ENCODE measurements around the gene MFSD11. TPM values are rescaled to one million over a fixed set of nuclear protein-coding genes. Genes with fewer than 3 reads are reported as not detected.
"Not testable (repeated sequence)": the region's sequence is repeated elsewhere in the genome, so short reads cannot be mapped to it uniquely, and the experiment has no call there.

Gene MFSD11
- polyA plus RNA-seq, 2 of the 4 experiments (the other 2 are of a cell fraction): 17.5 to 26.0 TPM

- Histone ChIP-seq H3K4me2 (peak overlapping the region; percentile 90), H3K4me3 (peak overlapping the region; percentile 95), H3K27ac (peak overlapping the region; percentile 90 to 97), H3K4me1 (peaks cover 25% of the 10 kb centered on the region), H3K9me3 (no peaks in the 10 kb centered on the region)
- ChIA-PET CTCF (interaction anchor here (1.2 to 2.8 kb wide), 6 partner anchors 11 to 349 kb away, joined by 3 to 9 read pairs (median 5); partner anchors contain the start of genes METTL23 and MGAT5B), POLR2A (interaction anchor here (1.0 to 1.1 kb wide), 4 partner anchors 11 to 181 kb away, joined by 3 to 8 read pairs (median 4); partner anchors contain the start of genes JMJD6 and METTL23)
- DNase-seq (ENCODE audit: low read depth in 1 of 2, low spot score in 1 of 2) (no peak), FAIRE-seq (no peak), ATAC-seq (no peak)
- 3% methylated on average over 7 of the region's 7 CpGs for WGBS (ENCODE audit: missing lambda C conversion rate)
- TF ChIP-seq ESRRA (IDR thresholded peaks at IDR 0.05; ENCODE audit: borderline replicate concordance, low read length) (no peak), ZFP36 (IDR thresholded peaks at IDR 0.05; ENCODE audit: borderline replicate concordance, partially characterized antibody) (no peak), RNF2 (IDR thresholded peaks at IDR 0.05; ENCODE audit: borderline replicate concordance, low read depth) (no peak), POLR2AphosphoS2 (conservative IDR thresholded peaks at IDR 0.05; ENCODE audit: low read length) (no peak), ELK1 (IDR thresholded peaks at IDR 0.05; ENCODE audit: low read depth, low read length) (no peak), PBX3 (IDR thresholded peaks at IDR 0.05) (no peak), MYC (IDR thresholded peaks at IDR 0.05; ENCODE audit: borderline replicate concordance, low read length) (no peak)
These were observed 540 bp downstream of the MFSD11 start for GRCh38 chr17:76738468-76738850.

GRCh38 chr17:76739568-76740115 is 1.7 kb downstream of the MFSD11 start:
- POLR2A ChIA-PET; FAIRE-seq; H3K4me3 ChIP-seq; ATAC-seq; H3K9me3 ChIP-seq; H3K27ac ChIP-seq; DNase-seq (ENCODE audit: low read depth in 1 of 2, low spot score in 1 of 2): not testable (repeated sequence)
- H3K4me2 ChIP-seq: peak overlapping the region; percentile 90; the same call in 2 of the 3 replicates
- WGBS (ENCODE audit: missing lambda C conversion rate): 89% methylated on average over 17 of the region's 17 CpGs
- CTCF ChIA-PET: interaction anchor here (0.7 to 2.8 kb wide), 8 partner anchors 11 to 327 kb away, joined by 3 to 9 read pairs (median 4); partner anchors contain the start of genes METTL23 and MGAT5B
- H3K4me1 ChIP-seq: peaks cover 13% of the 10 kb centered on the region; the same call in 1 of the 3 replicates

GRCh38 chr17:76740329-76741118 is 2.6 kb downstream of the MFSD11 start:
- H3K4me3 ChIP-seq: no peak overlapping the region
- CTCF ChIA-PET: interaction anchor here (0.7 to 2.8 kb wide), 5 partner anchors 10 to 326 kb away, joined by 3 to 9 read pairs (median 3); no protein-coding TSS in a partner anchor

GRCh38 chr17:76742958-76743357 is 5.0 kb downstream of the MFSD11 start:
- no peak for DNase-seq (ENCODE audit: low read depth in 1 of 2, low spot score in 1 of 2)
- no peak overlapping the region for H3K4me2 ChIP-seq
- no peaks in the 10 kb centered on the region for H3K9me3 ChIP-seq
- no peak overlapping the region for H3K4me3 ChIP-seq
- FAIRE-seq: no peak
- ChIA-PET CTCF (interaction anchor here (1.3 to 2.0 kb wide), 5 partner anchors 10 to 324 kb away, joined by 3 to 10 read pairs (median 5); partner anchors contain the start of gene MGAT5B), POLR2A (no interaction called here)
- TF ChIP-seq HOXB13 (CRISPR knock-in tag; IDR thresholded peaks at IDR 0.05; ENCODE audit: low read depth) (no peak), FOSB (CRISPR knock-in tag; IDR thresholded peaks at IDR 0.05) (no peak), REST (IDR thresholded peaks at IDR 0.05) (no peak), TFCP2L1 (CRISPR knock-in tag; IDR thresholded peaks at IDR 0.05) (no peak), HOXA7 (CRISPR knock-in tag; IDR thresholded peaks at IDR 0.05) (no peak)
- no peak for ATAC-seq
- no peak overlapping the region for H3K27ac ChIP-seq
- peaks cover 10% of the 10 kb centered on the region; the same call in 1 of the 3 replicates for H3K4me1 ChIP-seq

More at GRCh38 chr17:76740329-76741118, 2.6 kb downstream of the MFSD11 start:
- POLR2A ChIA-PET: no interaction called here
- Histone ChIP-seq H3K4me2 (no peak overlapping the region), H3K4me1 (peaks cover 10% of the 10 kb centered on the region; the same call in 1 of the 3 replicates), H3K27ac (no peak overlapping the region), H3K9me3 (no peaks in the 10 kb centered on the region)
- TF ChIP-seq RARB (CRISPR knock-in tag; IDR thresholded peaks at IDR 0.05): no peak
- WGBS (ENCODE audit: missing lambda C conversion rate): 83% methylated on average over 5 of the region's 5 CpGs
- no peak for ATAC-seq
- peak; percentile 7 for FAIRE-seq
- no peak for DNase-seq (ENCODE audit: low read depth in 1 of 2, low spot score in 1 of 2)
